ENCODE results near the gene CDH13.

The CDH13 gene

GRCh38 chr16:82788225-82788624, 161.5 kb downstream of the CDH13 start:
- Histone ChIP-seq H3K79me2 (ENCODE audit: control insufficient read depth, low read length) (no peaks in the 10 kb centered on the region), H3K4me3 (ENCODE audit: low read length) (no peak overlapping the region), H4K20me1 (ENCODE audit: control insufficient read depth, insufficient read depth, low read depth, low read length) (no peaks in the 10 kb centered on the region), H3F3A (ENCODE audit: control insufficient read depth, insufficient read depth) (no peaks in the 10 kb centered on the region), H3K36me3 (ENCODE audit: control insufficient read depth, low read length) (no peaks in the 10 kb centered on the region), H3K4me1 (ENCODE audit: control insufficient read depth, low read length) (no peaks in the 10 kb centered on the region), H3K27ac (ENCODE audit: low read depth, low read length) (no peak overlapping the region), H3K9me2 (replicated peaks; ENCODE audit: control insufficient read depth, low read length) (no peaks in the 10 kb centered on the region), H3K4me2 (ENCODE audit: low read length) (no peak overlapping the region), H3K27me3 (ENCODE audit: control insufficient read depth, low read length) (no peaks in the 10 kb centered on the region), H3K9me3 (ENCODE audit: control insufficient read depth, insufficient read depth, low read length) (no peaks in the 10 kb centered on the region)
- TF ChIP-seq EZH2phosphoT487 (IDR thresholded peaks at IDR 0.05; ENCODE audit: borderline replicate concordance, low read length) = no peak
- no peak for TF ChIP-seq CTCF (IDR thresholded peaks at IDR 0.05; ENCODE audit: low read depth, low read length, poor library complexity, severe bottlenecking)

GRCh38 chr16:82788919-82789318, 162.2 kb downstream of the CDH13 start:
- no peak for TF ChIP-seq CTCF (IDR thresholded peaks at IDR 0.05; ENCODE audit: low read depth, low read length, poor library complexity, severe bottlenecking)
- no peak for TF ChIP-seq EZH2phosphoT487 (IDR thresholded peaks at IDR 0.05; ENCODE audit: borderline replicate concordance, low read length)
- Histone ChIP-seq H3K4me3 (ENCODE audit: low read length) (no peak overlapping the region), H3K4me2 (ENCODE audit: low read length) (no peak overlapping the region), H3K27me3 (ENCODE audit: control insufficient read depth, low read length) (no peaks in the 10 kb centered on the region), H3K9me3 (ENCODE audit: control insufficient read depth, insufficient read depth, low read length) (no peaks in the 10 kb centered on the region), H3K79me2 (ENCODE audit: control insufficient read depth, low read length) (no peaks in the 10 kb centered on the region), H3K9me2 (replicated peaks; ENCODE audit: control insufficient read depth, low read length) (no peaks in the 10 kb centered on the region), H3K4me1 (ENCODE audit: control insufficient read depth, low read length) (no peaks in the 10 kb centered on the region), H3K27ac (ENCODE audit: low read depth, low read length) (no peak overlapping the region), H3K36me3 (ENCODE audit: control insufficient read depth, low read length) (no peaks in the 10 kb centered on the region), H4K20me1 (ENCODE audit: control insufficient read depth, insufficient read depth, low read depth, low read length) (no peaks in the 10 kb centered on the region), H3F3A (ENCODE audit: control insufficient read depth, insufficient read depth) (no peaks in the 10 kb centered on the region)

- Histone ChIP-seq H3K4me3 (ENCODE audit: low read length) (no peak overlapping the region), H3K4me2 (ENCODE audit: low read length) (no peak overlapping the region), H3K27ac (ENCODE audit: low read depth, low read length) (no peak overlapping the region), H3K79me2 (ENCODE audit: control insufficient read depth, low read length) (no peaks in the 10 kb centered on the region), H3K4me1 (ENCODE audit: control insufficient read depth, low read length) (no peaks in the 10 kb centered on the region), H3K9me2 (replicated peaks; ENCODE audit: control insufficient read depth, low read length) (no peaks in the 10 kb centered on the region), H3F3A (ENCODE audit: control insufficient read depth, insufficient read depth) (no peaks in the 10 kb centered on the region), H3K27me3 (ENCODE audit: control insufficient read depth, low read length) (no peaks in the 10 kb centered on the region), H3K36me3 (ENCODE audit: control insufficient read depth, low read length) (no peaks in the 10 kb centered on the region), H3K9me3 (ENCODE audit: control insufficient read depth, insufficient read depth, low read length) (no peaks in the 10 kb centered on the region), H4K20me1 (ENCODE audit: control insufficient read depth, insufficient read depth, low read depth, low read length) (no peaks in the 10 kb centered on the region)
- TF ChIP-seq CTCF (IDR thresholded peaks at IDR 0.05; ENCODE audit: low read depth, low read length, poor library complexity, severe bottlenecking) (no peak), EZH2phosphoT487 (IDR thresholded peaks at IDR 0.05; ENCODE audit: borderline replicate concordance, low read length) (no peak)
These were observed 165.9 kb downstream of the CDH13 start for GRCh38 chr16:82792693-82793092.

Data from DOHH2 (cell line).